Fibroblast of lung (primary cell): Measurements from ENCODE around the gene RALGPS2. TPM values are rescaled to one million over a fixed set of nuclear protein-coding genes. Genes with fewer than 3 reads are reported as not detected.

Experiments
- DNase-seq, 2 donors: peaks; one replicate each; pipeline versions ENCODE4 v3.0.0 to v3.0.0-alpha.2; 2010; ENCODE audit warnings: low read depth in 2 of 2
- H2AFZ ChIP-seq: 2 replicates; pipeline ENCODE4 v1.5.1; 2012; ENCODE audit warnings: low read length, control low read depth, inconsistent platforms
- H3K27ac ChIP-seq: 2 replicates; pipeline ENCODE4 v1.5.1; 2011; ENCODE audit warnings: low read length, control low read depth; ENCODE audit not compliant: insufficient read depth
- H3K27me3 ChIP-seq: 2 replicates; pipeline ENCODE4 v1.5.1; 2011; ENCODE audit warnings: mild to moderate bottlenecking, low read length; ENCODE audit not compliant: control insufficient read depth, insufficient read depth
- H3K36me3 ChIP-seq: 2 replicates; pipeline ENCODE4 v1.5.1; 2011; ENCODE audit warnings: low read length; ENCODE audit not compliant: control insufficient read depth, insufficient read depth
- H3K4me1 ChIP-seq: 2 replicates; pipeline ENCODE4 v1.5.1; 2011; ENCODE audit warnings: low read length; ENCODE audit not compliant: control insufficient read depth, insufficient read depth; ENCODE audit errors: extremely low read depth
- H3K4me2 ChIP-seq: 2 replicates; pipeline ENCODE4 v1.5.1; 2011; ENCODE audit warnings: low read length, control low read depth; ENCODE audit not compliant: insufficient read depth; ENCODE audit errors: extremely low read depth
- H3K4me3 ChIP-seq, 4 experiments: fragments of 200-600 bp in 1 of 4; sonication (generic) in 1 of 4; replicated peaks in 1 of 4; 2 replicates each; pipeline ENCODE4 v1.5.1; 2011 to 2016; ENCODE audit warnings: low read length in 4 of 4, low read depth in 3 of 4, mild to moderate bottlenecking in 3 of 4, control low read depth in 2 of 4, inconsistent platforms in 1 of 4, mixed read lengths in 1 of 4; ENCODE audit not compliant: insufficient read depth in 1 of 4; ENCODE audit errors: control extremely low read depth in 1 of 4
- H3K79me2 ChIP-seq: 2 replicates; pipeline ENCODE4 v1.5.1; 2012; ENCODE audit warnings: mild to moderate bottlenecking, low read length, inconsistent platforms; ENCODE audit not compliant: control insufficient read depth, insufficient read depth
- H3K9ac ChIP-seq: 2 replicates; pipeline ENCODE4 v1.5.1; 2011; ENCODE audit warnings: mild to moderate bottlenecking, low read length, control low read depth; ENCODE audit not compliant: insufficient read depth
- H3K9me3 ChIP-seq: 2 replicates; pipeline ENCODE4 v1.5.1; 2012; ENCODE audit warnings: low read depth, low read length; ENCODE audit not compliant: control insufficient read depth, insufficient read depth
- H4K20me1 ChIP-seq: 2 replicates; pipeline ENCODE4 v1.5.1; 2011; ENCODE audit warnings: low read length; ENCODE audit not compliant: control insufficient read depth, insufficient read depth; ENCODE audit errors: extremely low read depth
- EZH2 ChIP-seq: IDR thresholded peaks from 2 replicates; pipeline ENCODE4 v1.5.1; 2012; ENCODE audit warnings: low read length, control low read depth, mild to moderate bottlenecking; ENCODE audit errors: missing control alignments
- polyA plus RNA-seq, 2 donors: library from polyadenylated mRNA; depleted of rRNA in 1 of 2; stranded (reverse) in 1 of 2; unstranded in 1 of 2; fragments of >200 nt; gene quantifications; 2 replicates each; pipeline ENCODE4 v1.2.1, GENCODE V29; 2011 to 2012; ENCODE audit warnings: missing spikeins in 1 of 2
- total RNA-seq: library from RNA; depleted of rRNA; stranded (reverse); fragments of >200 nt; gene quantifications from 2 replicates; pipeline ENCODE4 v1.2.1, GENCODE V29; 2014
- TF ChIP-seq, protein P1 (sequence below), 2 donors: IDR thresholded peaks in 1 of 2; conservative IDR thresholded peaks in 1 of 2; 1 replicate in 1 of 2; 2 replicates in 1 of 2; pipeline ENCODE4 v1.5.1; 2011 to 2012; ENCODE audit warnings: low read length in 2 of 2, control low read depth in 1 of 2, inconsistent platforms in 1 of 2, low read depth in 1 of 2, mild to moderate bottlenecking in 1 of 2

Gene RALGPS2
- total and polyA plus RNA-seq, 2 donors (not counting 1 experiment from before 2014, with no cell fraction given) = 53.8 to 69.7 TPM

DNA sequence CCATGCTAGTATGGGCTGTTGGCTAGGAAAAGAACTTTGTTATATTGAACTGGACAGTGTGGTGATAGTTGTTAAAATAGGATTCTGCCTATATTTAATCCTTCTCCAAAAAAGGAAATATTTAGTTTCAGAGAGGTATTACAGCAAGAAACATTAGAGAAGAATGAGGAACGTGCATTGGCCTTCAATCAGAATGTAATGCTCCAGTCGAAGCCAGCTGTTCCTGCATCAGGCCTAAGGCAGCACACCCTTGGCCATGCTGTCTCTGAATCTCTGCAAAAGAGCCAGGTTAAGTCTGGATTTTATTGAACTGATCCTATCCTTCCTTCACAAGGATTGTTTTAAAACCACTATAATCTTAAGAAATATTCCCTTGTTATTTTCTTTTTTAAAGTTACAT, 35.3 kb upstream of the RALGPS2 start:
- Histone ChIP-seq H3K79me2 (no peaks in the 10 kb centered on the region), H4K20me1 (no peaks in the 10 kb centered on the region), H3K4me2 (no peak overlapping the region), H3K4me1 (peaks cover 3% of the 10 kb centered on the region), H3K36me3 (no peaks in the 10 kb centered on the region), H3K27ac (no peak overlapping the region), H3K9ac (no peak overlapping the region), H3K9me3 (no peaks in the 10 kb centered on the region), H2AFZ (no peak overlapping the region), H3K4me3 (no peak overlapping the region), H3K27me3 (no peaks in the 10 kb centered on the region)
- TF ChIP-seq, protein P1, sequence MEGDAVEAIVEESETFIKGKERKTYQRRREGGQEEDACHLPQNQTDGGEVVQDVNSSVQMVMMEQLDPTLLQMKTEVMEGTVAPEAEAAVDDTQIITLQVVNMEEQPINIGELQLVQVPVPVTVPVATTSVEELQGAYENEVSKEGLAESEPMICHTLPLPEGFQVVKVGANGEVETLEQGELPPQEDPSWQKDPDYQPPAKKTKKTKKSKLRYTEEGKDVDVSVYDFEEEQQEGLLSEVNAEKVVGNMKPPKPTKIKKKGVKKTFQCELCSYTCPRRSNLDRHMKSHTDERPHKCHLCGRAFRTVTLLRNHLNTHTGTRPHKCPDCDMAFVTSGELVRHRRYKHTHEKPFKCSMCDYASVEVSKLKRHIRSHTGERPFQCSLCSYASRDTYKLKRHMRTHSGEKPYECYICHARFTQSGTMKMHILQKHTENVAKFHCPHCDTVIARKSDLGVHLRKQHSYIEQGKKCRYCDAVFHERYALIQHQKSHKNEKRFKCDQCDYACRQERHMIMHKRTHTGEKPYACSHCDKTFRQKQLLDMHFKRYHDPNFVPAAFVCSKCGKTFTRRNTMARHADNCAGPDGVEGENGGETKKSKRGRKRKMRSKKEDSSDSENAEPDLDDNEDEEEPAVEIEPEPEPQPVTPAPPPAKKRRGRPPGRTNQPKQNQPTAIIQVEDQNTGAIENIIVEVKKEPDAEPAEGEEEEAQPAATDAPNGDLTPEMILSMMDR (conservative IDR thresholded peaks at IDR 0.05 in 1 of 2, IDR thresholded peaks at IDR 0.05 in 1 of 2; ENCODE audit: low read depth in 1 of 2, low read length in 2 of 2) = no peak
- no peak for TF ChIP-seq EZH2
- peak in 1 of 2 donors; percentile 39 for DNase-seq

DNA sequence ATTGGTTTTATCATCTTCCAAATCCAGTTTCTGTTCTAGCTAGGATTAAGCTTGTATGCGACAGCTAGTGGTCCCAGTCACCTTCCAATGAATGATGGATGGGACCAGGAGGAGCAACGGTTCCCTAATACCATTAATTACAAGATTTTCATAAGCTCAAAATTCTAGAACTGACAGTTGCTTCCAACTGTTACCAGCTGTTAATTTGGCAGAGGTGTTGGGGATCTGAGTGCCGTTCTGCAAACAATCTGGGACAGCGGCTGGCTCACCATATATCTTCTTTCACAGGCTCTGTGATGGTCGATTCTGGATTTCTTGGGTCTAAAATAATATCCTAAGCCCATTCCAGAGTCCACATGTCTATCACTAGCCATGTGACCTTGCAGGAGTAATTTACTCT, 34.5 kb upstream of the RALGPS2 start:
- Histone ChIP-seq H3K9me3 (no peaks in the 10 kb centered on the region), H3K27ac (no peak overlapping the region), H3K27me3 (no peaks in the 10 kb centered on the region), H3K79me2 (no peaks in the 10 kb centered on the region), H3K4me1 (no peaks in the 10 kb centered on the region), H4K20me1 (no peaks in the 10 kb centered on the region), H3K36me3 (no peaks in the 10 kb centered on the region), H3K9ac (no peak overlapping the region), H3K4me2 (peak overlapping the region; percentile 37), H3K4me3 (no peak overlapping the region), H2AFZ (no peak overlapping the region)
- DNase-seq = no peak
- TF ChIP-seq, protein P1 (conservative IDR thresholded peaks at IDR 0.05 in 1 of 2, IDR thresholded peaks at IDR 0.05 in 1 of 2; ENCODE audit: low read depth in 1 of 2, low read length in 2 of 2) = no peak
- TF ChIP-seq EZH2 = no peak

DNA sequence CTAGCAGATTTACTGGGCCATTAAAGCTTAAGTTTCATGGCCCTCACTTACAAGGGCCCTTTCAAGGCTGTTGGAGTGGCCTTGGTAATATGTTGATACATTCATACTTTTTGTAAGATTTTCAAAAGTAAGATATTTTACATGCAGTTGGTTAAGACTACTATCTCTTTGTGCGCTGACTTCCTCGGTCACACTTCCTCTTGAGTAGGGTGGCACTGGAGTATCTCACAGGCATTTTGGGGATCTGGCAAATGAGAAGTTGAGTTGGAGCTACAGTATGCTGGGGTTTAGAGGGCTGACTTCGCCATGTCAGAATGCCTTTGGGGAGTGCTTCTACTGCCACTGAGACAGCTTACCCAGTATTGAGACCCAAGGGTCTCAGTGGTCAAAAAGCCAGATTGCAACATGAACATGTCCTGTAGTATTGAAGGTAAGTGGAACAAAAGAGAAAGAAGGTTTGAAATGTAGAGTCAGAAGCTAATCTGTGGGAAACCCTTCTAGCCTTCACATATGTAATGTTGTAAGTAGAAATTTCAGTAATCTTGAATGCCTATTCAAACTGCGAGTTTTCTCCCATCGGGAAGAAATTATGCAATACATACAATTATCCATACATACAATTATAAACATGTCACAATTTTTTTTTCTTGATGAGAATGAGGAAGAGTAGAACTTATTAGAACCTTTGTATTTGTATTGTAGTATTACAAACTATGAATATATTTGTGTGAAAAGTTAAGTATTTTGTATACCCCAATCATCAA, 32.3 kb upstream of the RALGPS2 start:
- Histone ChIP-seq H3K27ac (no peak overlapping the region), H3K4me3 (no peak overlapping the region), H3K4me1 (no peaks in the 10 kb centered on the region), H3K9me3 (no peaks in the 10 kb centered on the region), H4K20me1 (no peaks in the 10 kb centered on the region), H3K79me2 (no peaks in the 10 kb centered on the region), H3K27me3 (no peaks in the 10 kb centered on the region), H3K36me3 (no peaks in the 10 kb centered on the region), H3K4me2 (no peak overlapping the region), H3K9ac (no peak overlapping the region), H2AFZ (no peak overlapping the region)
- TF ChIP-seq, protein P1 (conservative IDR thresholded peaks at IDR 0.05 in 1 of 2, IDR thresholded peaks at IDR 0.05 in 1 of 2; ENCODE audit: low read depth in 1 of 2, low read length in 2 of 2) = no peak
- TF ChIP-seq EZH2 = no peak
- no peak for DNase-seq
